Measurements from ENCODE around the gene NTN5. TPM values are rescaled to one million over a fixed set of nuclear protein-coding genes. Genes with fewer than 3 reads are reported as not detected.

The NTN5 gene
- total and polyA plus RNA-seq, 9 of the 15 experiments (the other 6 are each of a cell fraction or from before 2014, with no cell fraction given) = not detected

DNA sequence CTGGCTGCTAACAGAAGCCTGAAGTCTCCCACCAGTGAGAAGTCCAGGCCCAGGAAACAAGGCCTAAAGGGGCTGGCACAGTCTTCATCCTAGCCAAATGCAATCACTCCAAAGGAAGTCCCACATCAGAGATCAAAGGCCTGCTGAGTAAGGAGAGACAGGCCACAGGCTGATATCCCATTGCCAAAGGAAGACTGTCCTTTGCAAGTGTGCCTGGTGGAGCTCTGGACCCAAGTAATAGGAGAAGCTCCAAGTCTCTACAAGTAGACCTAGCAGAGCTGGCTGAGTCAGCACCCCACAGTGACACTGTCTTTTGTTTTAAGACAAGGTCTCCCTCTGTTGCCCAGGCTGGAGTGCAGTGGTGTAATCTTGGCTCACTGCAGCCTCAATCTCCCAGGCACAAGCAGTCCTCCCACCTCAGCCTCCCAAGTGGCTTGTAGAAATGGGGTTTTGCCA is 40.1 kb downstream of the NTN5 start (continued):
- TF ChIP-seq, protein P1, sequence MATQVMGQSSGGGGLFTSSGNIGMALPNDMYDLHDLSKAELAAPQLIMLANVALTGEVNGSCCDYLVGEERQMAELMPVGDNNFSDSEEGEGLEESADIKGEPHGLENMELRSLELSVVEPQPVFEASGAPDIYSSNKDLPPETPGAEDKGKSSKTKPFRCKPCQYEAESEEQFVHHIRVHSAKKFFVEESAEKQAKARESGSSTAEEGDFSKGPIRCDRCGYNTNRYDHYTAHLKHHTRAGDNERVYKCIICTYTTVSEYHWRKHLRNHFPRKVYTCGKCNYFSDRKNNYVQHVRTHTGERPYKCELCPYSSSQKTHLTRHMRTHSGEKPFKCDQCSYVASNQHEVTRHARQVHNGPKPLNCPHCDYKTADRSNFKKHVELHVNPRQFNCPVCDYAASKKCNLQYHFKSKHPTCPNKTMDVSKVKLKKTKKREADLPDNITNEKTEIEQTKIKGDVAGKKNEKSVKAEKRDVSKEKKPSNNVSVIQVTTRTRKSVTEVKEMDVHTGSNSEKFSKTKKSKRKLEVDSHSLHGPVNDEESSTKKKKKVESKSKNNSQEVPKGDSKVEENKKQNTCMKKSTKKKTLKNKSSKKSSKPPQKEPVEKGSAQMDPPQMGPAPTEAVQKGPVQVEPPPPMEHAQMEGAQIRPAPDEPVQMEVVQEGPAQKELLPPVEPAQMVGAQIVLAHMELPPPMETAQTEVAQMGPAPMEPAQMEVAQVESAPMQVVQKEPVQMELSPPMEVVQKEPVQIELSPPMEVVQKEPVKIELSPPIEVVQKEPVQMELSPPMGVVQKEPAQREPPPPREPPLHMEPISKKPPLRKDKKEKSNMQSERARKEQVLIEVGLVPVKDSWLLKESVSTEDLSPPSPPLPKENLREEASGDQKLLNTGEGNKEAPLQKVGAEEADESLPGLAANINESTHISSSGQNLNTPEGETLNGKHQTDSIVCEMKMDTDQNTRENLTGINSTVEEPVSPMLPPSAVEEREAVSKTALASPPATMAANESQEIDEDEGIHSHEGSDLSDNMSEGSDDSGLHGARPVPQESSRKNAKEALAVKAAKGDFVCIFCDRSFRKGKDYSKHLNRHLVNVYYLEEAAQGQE (IDR thresholded peaks at IDR 0.05; ENCODE audit: borderline replicate concordance) = peak; percentile 26; the same call in 1 of the 2 replicates
- TF ChIP-seq, protein P1 (CRISPR knock-in tag; IDR thresholded peaks at IDR 0.05; ENCODE audit: low read depth) = no peak
- peak; percentile 95 for TF ChIP-seq ZNF316 (IDR thresholded peaks at IDR 0.05)
- no peak for TF ChIP-seq ZBTB12 (CRISPR knock-in tag; IDR thresholded peaks at IDR 0.05)
- TF ChIP-seq LEF1 (IDR thresholded peaks at IDR 0.05) = peak; percentile 21; the same call in 1 of the 2 replicates
- no peak for TF ChIP-seq SIRT6 (IDR thresholded peaks at IDR 0.05; ENCODE audit: low read depth, low read length)
- peak; percentile 24 to 53; a peak in 3 of 4 replicates for TF ChIP-seq RAD21 (CRISPR knock-in tag; conservative IDR thresholded peaks at IDR 0.05 in 1 of 2, IDR thresholded peaks at IDR 0.05 in 1 of 2)
- TF ChIP-seq CEBPB (tag; IDR thresholded peaks at IDR 0.05) = peak; percentile 60; the same call in 1 of the 2 replicates
- TF ChIP-seq, protein P2, sequence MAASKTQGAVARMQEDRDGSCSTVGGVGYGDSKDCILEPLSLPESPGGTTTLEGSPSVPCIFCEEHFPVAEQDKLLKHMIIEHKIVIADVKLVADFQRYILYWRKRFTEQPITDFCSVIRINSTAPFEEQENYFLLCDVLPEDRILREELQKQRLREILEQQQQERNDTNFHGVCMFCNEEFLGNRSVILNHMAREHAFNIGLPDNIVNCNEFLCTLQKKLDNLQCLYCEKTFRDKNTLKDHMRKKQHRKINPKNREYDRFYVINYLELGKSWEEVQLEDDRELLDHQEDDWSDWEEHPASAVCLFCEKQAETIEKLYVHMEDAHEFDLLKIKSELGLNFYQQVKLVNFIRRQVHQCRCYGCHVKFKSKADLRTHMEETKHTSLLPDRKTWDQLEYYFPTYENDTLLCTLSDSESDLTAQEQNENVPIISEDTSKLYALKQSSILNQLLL (CRISPR knock-in tag; IDR thresholded peaks at IDR 0.05; ENCODE audit: borderline replicate concordance) = no peak
- TF ChIP-seq TRIM28 (IDR thresholded peaks at IDR 0.05) = no peak
- peak; percentile 81 for TF ChIP-seq FOSL1 (tag; conservative IDR thresholded peaks at IDR 0.05)
- no peak for TF ChIP-seq RBM39 (optimal IDR thresholded peaks at IDR 0.05; ENCODE audit: low read depth, low read length)
- 0 out of 2 replicates have a peak, but pooled peaks have one; percentile 21 for TF ChIP-seq TCF7 (IDR thresholded peaks at IDR 0.05; ENCODE audit: borderline replicate concordance)
- no peak for TF ChIP-seq RAD51 (IDR thresholded peaks at IDR 0.05; ENCODE audit: borderline replicate concordance, low read depth)
- TF ChIP-seq BCOR (IDR thresholded peaks at IDR 0.05) = peak; percentile 40; the same call in 1 of the 2 replicates
- TF ChIP-seq, protein P3, sequence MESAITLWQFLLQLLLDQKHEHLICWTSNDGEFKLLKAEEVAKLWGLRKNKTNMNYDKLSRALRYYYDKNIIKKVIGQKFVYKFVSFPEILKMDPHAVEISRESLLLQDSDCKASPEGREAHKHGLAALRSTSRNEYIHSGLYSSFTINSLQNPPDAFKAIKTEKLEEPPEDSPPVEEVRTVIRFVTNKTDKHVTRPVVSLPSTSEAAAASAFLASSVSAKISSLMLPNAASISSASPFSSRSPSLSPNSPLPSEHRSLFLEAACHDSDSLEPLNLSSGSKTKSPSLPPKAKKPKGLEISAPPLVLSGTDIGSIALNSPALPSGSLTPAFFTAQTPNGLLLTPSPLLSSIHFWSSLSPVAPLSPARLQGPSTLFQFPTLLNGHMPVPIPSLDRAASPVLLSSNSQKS (CRISPR knock-in tag; IDR thresholded peaks at IDR 0.05) = no peak
